Subcutaneous adipose tissue (tissue), 4 donors: ENCODE results near the gene SNRNP40. TPM values are rescaled to one million over a fixed set of nuclear protein-coding genes. Genes with fewer than 3 reads are reported as not detected.

Experiments
- total RNA-seq, 4 donors: library from RNA; depleted of rRNA; stranded (reverse); fragments of >200 nt; gene quantifications; one replicate each; pipeline ENCODE4 v1.1.0, GENCODE V29; 2016
- TF ChIP-seq, protein P1 (sequence below): fragments of 450-650 bp; IDR thresholded peaks from one replicate; pipeline ENCODE4 v1.5.1; 2016; ENCODE audit warnings: low read depth, mild to moderate bottlenecking, control low read depth, antibody characterized with exemption, moderate library complexity

SNRNP40 gene
- total RNA-seq, 4 donors from 2014 or later, result 31.9 to 41.9 (median 33.9) TPM

DNA sequence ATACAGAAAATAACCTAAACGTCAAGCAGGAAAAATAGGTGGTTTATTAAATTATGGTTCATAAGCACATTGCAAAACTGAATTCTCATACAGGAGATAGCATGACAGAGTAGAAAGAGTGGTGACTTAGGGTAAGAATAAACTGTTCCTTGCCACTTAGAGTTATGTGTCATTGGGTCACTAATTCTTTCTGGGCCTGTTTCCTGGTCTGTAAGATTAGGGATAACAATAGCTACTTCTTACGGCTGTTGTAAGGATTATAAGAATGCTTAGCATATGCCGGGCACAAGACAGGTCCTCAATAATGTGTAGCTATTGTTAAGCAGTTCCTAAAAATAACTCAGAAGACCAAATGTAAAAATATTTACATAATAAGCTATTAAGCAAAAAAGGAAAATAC lies 24.2 kb downstream of the SNRNP40 start:
- TF ChIP-seq, protein P1, sequence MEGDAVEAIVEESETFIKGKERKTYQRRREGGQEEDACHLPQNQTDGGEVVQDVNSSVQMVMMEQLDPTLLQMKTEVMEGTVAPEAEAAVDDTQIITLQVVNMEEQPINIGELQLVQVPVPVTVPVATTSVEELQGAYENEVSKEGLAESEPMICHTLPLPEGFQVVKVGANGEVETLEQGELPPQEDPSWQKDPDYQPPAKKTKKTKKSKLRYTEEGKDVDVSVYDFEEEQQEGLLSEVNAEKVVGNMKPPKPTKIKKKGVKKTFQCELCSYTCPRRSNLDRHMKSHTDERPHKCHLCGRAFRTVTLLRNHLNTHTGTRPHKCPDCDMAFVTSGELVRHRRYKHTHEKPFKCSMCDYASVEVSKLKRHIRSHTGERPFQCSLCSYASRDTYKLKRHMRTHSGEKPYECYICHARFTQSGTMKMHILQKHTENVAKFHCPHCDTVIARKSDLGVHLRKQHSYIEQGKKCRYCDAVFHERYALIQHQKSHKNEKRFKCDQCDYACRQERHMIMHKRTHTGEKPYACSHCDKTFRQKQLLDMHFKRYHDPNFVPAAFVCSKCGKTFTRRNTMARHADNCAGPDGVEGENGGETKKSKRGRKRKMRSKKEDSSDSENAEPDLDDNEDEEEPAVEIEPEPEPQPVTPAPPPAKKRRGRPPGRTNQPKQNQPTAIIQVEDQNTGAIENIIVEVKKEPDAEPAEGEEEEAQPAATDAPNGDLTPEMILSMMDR, result no peak

DNA sequence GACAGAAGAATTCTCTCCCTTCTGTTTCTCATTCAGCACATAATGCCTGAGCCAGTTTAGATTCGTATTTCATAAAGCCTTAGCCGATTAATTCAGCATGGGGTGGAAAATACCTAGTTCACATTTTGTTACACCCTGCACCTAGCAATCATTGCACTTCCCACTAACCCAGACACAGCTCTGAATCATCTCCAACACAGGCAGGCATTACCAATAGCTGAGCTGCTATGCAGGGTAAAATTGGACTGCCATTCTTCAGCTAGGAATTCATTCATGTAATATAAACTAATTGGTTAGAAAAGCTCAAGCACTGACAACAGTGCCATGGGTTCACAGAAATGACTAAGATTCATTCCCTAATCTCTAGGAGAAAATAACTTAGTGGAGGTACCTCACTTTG lies 30.0 kb downstream of the SNRNP40 start:
- TF ChIP-seq, protein P1, result no peak

DNA sequence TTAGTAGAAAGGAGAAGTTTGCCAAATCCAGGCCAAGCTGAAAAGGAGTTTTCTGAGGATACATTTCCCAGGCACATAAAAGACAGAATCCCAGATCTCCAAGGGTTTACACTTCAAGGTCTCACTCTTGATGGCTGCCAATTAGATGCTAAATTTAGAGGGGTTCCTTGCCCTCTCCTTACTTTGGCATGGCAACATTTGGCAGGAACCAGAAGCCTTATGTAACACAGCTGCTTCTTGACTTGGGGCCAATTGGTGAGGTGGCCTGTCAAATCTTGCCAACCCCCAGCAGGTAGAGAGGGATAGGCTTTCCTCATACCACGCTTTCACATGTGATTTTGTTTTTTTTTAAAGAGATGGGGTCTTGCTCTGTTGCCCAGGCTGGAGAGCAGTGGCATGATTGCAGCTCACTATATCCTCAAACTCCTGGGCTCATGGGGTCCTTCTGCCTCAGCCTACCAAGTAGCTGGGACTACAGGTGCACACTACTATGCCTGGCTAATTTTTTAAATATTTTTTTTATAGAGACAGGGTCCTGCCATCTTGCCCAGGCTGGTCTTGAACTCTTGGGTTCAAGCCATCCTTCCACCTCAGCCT lies 31.7 kb downstream of the SNRNP40 start:
- TF ChIP-seq, protein P1, result no peak

DNA sequence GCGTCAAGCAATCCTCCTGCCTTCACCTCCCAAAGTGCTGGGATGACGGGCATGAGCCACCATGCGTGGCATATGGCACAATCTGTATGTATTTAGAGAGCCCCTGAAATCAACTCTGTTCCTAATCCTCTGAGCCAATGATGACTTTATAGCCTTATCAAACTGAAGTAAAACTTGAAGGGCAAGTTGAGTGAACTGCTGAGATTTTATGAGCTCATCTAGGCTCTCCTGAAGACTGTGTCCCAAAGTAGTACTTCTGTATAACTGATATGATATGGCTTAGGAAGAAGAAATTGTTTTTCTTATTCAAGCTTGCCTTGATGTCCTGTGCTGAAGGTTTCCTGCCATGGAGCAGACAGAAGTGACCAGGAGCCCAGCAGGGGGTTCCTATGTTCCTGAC lies 33.2 kb downstream of the SNRNP40 start:
- TF ChIP-seq, protein P1, result no peak

DNA sequence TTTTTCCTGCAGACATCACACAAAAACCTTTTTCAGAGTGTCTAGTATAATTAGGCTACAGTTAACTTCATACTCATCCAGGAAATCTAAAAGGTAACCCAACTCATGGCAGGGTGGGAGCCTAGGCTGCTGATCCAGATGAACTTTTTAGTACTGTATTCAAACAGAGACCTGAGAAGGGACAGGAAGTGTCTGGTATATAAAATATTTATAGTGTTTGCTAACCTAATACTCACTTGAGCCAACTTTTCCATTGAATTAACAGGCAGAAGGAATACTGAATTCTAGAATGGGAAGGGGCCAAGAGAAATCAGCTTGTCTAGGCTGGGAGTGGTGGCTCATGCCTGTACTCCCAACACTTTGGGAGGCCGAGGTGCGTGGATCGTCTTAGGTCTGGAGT lies 34.7 kb downstream of the SNRNP40 start:
- TF ChIP-seq, protein P1, result no peak

DNA sequence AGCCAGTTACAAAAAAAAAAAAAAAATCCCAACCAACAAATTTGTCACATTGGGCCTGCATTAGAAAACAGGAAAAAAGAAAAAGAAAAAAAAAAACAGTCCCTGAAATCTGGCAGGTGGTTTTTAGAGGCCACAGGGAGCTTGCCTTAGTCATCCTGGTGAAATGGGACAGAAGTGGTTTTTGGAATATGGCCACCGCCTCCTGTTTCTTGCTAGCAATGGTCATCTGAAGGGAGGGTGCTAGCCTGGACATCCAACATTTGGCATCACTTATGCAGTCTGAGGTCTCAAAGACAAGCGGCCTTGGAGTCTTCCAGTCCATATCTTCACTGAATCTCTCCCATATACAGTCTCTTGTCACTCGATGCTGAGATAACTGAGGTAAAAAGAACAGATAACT lies 36.8 kb downstream of the SNRNP40 start:
- TF ChIP-seq, protein P1, result no peak

DNA sequence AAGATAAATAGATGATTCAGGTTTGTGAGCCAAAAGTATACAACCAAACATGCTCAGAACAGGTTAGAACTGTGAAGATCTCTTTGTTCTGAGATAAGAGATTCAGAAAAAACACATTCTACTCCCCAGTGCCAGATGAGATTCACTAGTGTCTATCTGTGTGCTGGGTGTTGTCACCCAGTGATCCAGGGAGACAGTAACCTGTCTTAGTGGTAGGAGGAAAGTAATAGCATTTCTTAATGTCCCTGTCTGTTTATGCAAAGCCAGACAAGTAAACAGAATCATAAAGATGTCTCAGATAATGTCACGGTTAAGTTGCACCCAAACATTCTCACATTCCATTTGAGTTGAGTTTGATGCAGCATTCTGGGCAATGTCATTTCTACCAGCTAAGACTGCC lies 38.0 kb downstream of the SNRNP40 start:
- TF ChIP-seq, protein P1, result no peak
